ENCODE results near the gene RILP. TPM values are rescaled to one million over a fixed set of nuclear protein-coding genes. Genes with fewer than 3 reads are reported as not detected.

Gene RILP
- total RNA-seq, 6 experiments from 2014 or later, result 14.6 to 47.3 (median 23.9) TPM

- H3K27ac ChIP-seq, result no peak overlapping the region
- no peak overlapping the region for H3K4me3 ChIP-seq
- H3K4me1 ChIP-seq, result peaks cover 0 to 10% (median 3%) of the 10 kb centered on the region in 4 donors
- peaks cover 0 to 7% (median 3%) of the 10 kb centered on the region in 4 donors for H3K36me3 ChIP-seq
- no peak for ATAC-seq
- 71% methylated on average over 4 of the region's 12 CpGs for WGBS (ENCODE audit: insufficient coverage, low coverage, low lambda C conversion rate, missing lambda C conversion rate)
- intact Hi-C loops (cut with DNase I), result no loop called here
- H3K27me3 ChIP-seq, result no peaks in the 10 kb centered on the region
- TF ChIP-seq POLR2A (IDR thresholded peaks at IDR 0.05), result no peak
- no peak for TF ChIP-seq CTCF (IDR thresholded peaks at IDR 0.05)
- DNase-seq, result no peak
- no peaks in the 10 kb centered on the region for H3K9me3 ChIP-seq
These were observed 8.6 kb downstream of the RILP start for GRCh38 chr17:1641065-1641403.

DNA sequence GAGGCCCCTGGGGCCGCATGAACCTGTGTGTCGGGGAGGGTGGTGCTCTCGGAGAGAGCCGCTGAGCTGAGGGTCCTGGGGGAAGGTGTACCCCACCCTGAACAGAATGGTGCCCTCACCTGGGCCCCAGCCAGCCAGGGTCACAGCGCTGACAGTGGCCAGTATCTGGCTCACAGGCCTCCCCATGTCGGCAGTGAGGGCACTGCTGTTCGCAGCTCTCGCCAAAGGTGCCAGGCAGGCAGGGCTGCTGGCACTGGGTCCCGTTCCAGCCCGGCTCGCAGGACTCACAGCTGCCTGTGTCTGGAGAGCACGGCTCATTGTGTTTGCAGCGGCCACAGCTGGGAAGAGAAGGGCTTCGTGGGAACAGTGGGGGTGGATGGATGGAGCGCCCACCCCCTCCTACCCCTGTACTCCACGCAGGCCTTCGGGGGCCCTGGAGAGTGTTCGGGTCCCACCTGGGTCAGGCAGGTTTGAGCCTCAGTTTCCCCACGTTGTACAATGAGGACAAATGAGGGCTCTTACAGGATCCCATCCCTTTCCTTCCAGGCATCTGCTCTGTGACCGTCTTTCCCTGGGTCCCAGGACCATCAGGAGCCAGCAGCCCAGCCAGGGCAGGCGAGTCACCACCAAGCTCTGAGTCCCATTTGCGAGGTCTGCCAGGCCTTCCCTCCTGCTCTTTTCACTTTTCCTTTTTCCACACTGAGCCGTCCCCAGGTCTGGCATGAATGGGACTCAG lies 9.2 kb downstream of the RILP start:
- 81% methylated on average over 6 of the region's 23 CpGs for WGBS (ENCODE audit: insufficient coverage, low coverage, low lambda C conversion rate, missing lambda C conversion rate)
- Histone ChIP-seq H3K36me3 (peaks cover 0 to 12% (median 3%) of the 10 kb centered on the region in 4 donors), H3K4me3 (no peak overlapping the region), H3K9me3 (no peaks in the 10 kb centered on the region), H3K4me1 (peaks cover 0 to 10% (median 3%) of the 10 kb centered on the region in 4 donors), H3K27me3 (no peaks in the 10 kb centered on the region), H3K27ac (no peak overlapping the region)
- TF ChIP-seq CTCF (IDR thresholded peaks at IDR 0.05) (no peak), POLR2A (IDR thresholded peaks at IDR 0.05) (no peak)
- ATAC-seq (peak in 2 of 4 donors; percentile 3 to 10), DNase-seq (no peak)
- intact Hi-C loops (cut with DNase I), result no loop called here

- ATAC-seq, result no peak
These were observed 10.0 kb downstream of the RILP start for GRCh38 chr17:1639549-1640180.

GRCh38 chr17:1638624-1639300 lies 10.9 kb downstream of the RILP start:
- no peak overlapping the region for H3K4me3 ChIP-seq
- intact Hi-C loops (cut with DNase I), result no loop called here
- H3K36me3 ChIP-seq, result peaks cover 0 to 14% (median 3%) of the 10 kb centered on the region in 4 donors
- TF ChIP-seq CTCF (IDR thresholded peaks at IDR 0.05) (no peak), POLR2A (IDR thresholded peaks at IDR 0.05) (no peak)
- ATAC-seq, result no peak
- no peaks in the 10 kb centered on the region for H3K9me3 ChIP-seq
- WGBS (ENCODE audit: insufficient coverage, low coverage, low lambda C conversion rate, missing lambda C conversion rate), result 92% methylated on average over 9 of the region's 19 CpGs
- H3K4me1 ChIP-seq, result peaks cover 0 to 5% (median 0%) of the 10 kb centered on the region in 4 donors
- H3K27ac ChIP-seq, result no peak overlapping the region
- no peak for DNase-seq
- H3K27me3 ChIP-seq, result no peaks in the 10 kb centered on the region

More at GRCh38 chr17:1639549-1640180, 10.0 kb downstream of the RILP start:
- intact Hi-C loops (cut with DNase I), result no loop called here
- TF ChIP-seq CTCF (IDR thresholded peaks at IDR 0.05) (no peak), POLR2A (IDR thresholded peaks at IDR 0.05) (no peak)
- Histone ChIP-seq H3K27ac (no peak overlapping the region), H3K27me3 (no peaks in the 10 kb centered on the region), H3K36me3 (peaks cover 0 to 14% (median 3%) of the 10 kb centered on the region in 4 donors), H3K4me1 (peaks cover 0 to 10% (median 3%) of the 10 kb centered on the region in 4 donors), H3K4me3 (no peak overlapping the region), H3K9me3 (no peaks in the 10 kb centered on the region)
- no peak for DNase-seq
- 45% methylated on average over 2 of the region's 11 CpGs for WGBS (ENCODE audit: insufficient coverage, low coverage, low lambda C conversion rate, missing lambda C conversion rate)
